IPS-18a (cell line): ENCODE data around the gene MAGEE1.
A peak's percentile ranks its signal among the peaks of the same experiment; 100 is the strongest.

Source experiments
- H3K27ac ChIP-seq: one replicate; pipeline ENCODE4 v1.5.1; 2013; ENCODE audit warnings: low read length
- H3K27me3 ChIP-seq: one replicate; pipeline ENCODE4 v1.6.1; 2013; ENCODE audit warnings: mild to moderate bottlenecking, low read length; ENCODE audit not compliant: control insufficient read depth, insufficient read depth
- H3K36me3 ChIP-seq: one replicate; pipeline ENCODE4 v1.6.1; 2013; ENCODE audit warnings: low read depth, low read length; ENCODE audit not compliant: control insufficient read depth
- H3K4me1 ChIP-seq: one replicate; pipeline ENCODE4 v1.6.1; 2013; ENCODE audit warnings: low read depth, low read length; ENCODE audit not compliant: control insufficient read depth
- H3K4me3 ChIP-seq: one replicate; pipeline ENCODE4 v1.5.1; 2013; ENCODE audit warnings: low read length
- H3K9ac ChIP-seq: one replicate; pipeline ENCODE4 v1.6.1; 2013; ENCODE audit warnings: mild to moderate bottlenecking, low read length, moderate library complexity
- H3K9me3 ChIP-seq: one replicate; pipeline ENCODE4 v1.6.1; 2013; ENCODE audit warnings: low read depth, low read length; ENCODE audit not compliant: control insufficient read depth

Gene MAGEE1, protein sequence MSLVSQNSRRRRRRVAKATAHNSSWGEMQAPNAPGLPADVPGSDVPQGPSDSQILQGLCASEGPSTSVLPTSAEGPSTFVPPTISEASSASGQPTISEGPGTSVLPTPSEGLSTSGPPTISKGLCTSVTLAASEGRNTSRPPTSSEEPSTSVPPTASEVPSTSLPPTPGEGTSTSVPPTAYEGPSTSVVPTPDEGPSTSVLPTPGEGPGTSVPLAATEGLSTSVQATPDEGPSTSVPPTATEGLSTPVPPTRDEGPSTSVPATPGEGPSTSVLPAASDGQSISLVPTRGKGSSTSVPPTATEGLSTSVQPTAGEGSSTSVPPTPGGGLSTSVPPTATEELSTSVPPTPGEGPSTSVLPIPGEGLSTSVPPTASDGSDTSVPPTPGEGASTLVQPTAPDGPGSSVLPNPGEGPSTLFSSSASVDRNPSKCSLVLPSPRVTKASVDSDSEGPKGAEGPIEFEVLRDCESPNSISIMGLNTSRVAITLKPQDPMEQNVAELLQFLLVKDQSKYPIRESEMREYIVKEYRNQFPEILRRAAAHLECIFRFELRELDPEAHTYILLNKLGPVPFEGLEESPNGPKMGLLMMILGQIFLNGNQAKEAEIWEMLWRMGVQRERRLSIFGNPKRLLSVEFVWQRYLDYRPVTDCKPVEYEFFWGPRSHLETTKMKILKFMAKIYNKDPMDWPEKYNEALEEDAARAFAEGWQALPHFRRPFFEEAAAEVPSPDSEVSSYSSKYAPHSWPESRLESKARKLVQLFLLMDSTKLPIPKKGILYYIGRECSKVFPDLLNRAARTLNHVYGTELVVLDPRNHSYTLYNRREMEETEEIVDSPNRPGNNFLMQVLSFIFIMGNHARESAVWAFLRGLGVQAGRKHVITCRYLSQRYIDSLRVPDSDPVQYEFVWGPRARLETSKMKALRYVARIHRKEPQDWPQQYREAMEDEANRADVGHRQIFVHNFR

DNA sequence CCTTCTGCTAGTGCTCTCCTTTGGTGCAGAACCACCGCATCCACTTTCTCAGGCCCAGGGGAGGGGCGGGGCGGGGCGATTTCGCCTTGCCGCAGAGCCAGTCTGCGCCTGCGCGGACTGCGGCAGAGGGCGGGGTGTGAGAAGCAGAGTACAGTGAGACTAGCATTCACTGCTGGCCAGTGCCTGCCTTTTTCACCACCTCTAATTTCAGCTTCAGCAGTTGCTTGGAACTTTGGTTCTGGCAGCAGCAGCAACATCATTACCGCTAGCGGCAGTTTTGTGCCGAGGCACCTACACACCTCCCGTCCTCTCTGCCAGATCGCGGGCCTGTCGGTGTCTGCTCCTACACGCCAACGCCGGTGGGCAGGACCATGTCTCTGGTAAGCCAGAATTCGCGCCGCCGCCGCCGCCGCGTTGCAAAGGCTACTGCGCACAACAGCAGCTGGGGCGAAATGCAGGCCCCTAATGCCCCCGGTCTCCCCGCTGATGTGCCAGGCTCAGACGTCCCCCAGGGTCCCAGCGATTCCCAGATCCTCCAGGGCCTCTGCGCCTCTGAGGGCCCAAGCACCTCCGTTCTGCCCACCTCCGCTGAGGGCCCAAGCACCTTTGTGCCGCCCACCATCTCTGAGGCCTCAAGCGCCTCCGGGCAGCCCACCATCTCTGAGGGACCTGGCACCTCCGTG, at the start of gene MAGEE1:
TSS of gene MAGEE1 (plus strand) at position 151 of the 683 bp plus-strand sequence. CDS start at position 372, 221 bp downstream.
- Histone ChIP-seq H3K4me3 (peak within 1 kb of the TSS; percentile 70), H3K9ac (peak within 1 kb of the TSS; percentile 28), H3K4me1 (no peaks in the 10 kb centered on the region), H3K27ac (no peak within 1 kb of the TSS), H3K9me3 (peaks cover 15% of the 10 kb centered on the region), H3K36me3 (no peaks in the 10 kb centered on the region), H3K27me3 (no peaks in the 10 kb centered on the region)

DNA sequence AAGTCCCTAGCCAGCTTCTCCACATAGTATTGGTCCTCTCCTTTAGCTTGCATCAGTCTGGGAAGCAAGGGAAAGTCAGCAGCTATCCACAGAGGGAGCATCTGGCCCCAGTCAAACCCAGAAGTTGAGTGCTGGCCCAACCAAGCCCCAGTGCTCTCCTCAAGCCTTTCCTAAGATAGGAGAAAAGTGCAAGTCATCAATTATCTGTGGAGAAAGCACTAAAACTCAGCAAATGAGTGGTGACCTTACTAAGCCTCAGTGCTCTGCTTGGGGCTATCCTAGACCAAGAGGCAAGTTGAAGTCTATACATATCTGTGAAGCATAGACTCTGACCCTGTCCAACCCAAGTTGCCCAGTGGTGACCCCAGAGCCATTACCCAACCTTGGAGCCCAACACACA, 28.5 kb upstream of the MAGEE1 start:
- Histone ChIP-seq H3K27me3 (no peaks in the 10 kb centered on the region), H3K36me3 (no peaks in the 10 kb centered on the region), H3K9me3 (peaks cover 16% of the 10 kb centered on the region), H3K27ac (no peak overlapping the region), H3K4me3 (no peak overlapping the region), H3K9ac (no peak overlapping the region), H3K4me1 (no peaks in the 10 kb centered on the region)

DNA sequence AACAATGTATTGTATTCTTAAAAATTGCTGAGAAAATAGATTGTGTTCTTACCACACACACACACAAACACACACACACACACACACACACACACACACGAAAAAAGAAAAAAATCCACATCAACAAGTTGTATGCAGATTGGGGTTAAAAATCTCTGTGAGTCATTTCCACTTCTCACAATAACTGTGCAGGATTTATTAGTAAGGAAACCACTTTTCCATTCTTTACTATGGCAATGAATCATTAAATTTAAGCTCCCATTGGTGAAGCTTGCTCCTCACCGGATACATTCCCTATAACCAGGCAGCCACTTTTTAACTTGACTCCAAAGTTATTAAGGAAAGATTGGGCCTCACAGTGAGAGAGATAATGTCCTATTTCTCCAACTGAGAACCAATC, 19.7 kb upstream of the MAGEE1 start:
- Histone ChIP-seq H3K4me3 (no peak overlapping the region), H3K27me3 (no peaks in the 10 kb centered on the region), H3K36me3 (no peaks in the 10 kb centered on the region), H3K4me1 (no peaks in the 10 kb centered on the region), H3K9ac (no peak overlapping the region), H3K27ac (no peak overlapping the region), H3K9me3 (peaks cover 13% of the 10 kb centered on the region)

DNA sequence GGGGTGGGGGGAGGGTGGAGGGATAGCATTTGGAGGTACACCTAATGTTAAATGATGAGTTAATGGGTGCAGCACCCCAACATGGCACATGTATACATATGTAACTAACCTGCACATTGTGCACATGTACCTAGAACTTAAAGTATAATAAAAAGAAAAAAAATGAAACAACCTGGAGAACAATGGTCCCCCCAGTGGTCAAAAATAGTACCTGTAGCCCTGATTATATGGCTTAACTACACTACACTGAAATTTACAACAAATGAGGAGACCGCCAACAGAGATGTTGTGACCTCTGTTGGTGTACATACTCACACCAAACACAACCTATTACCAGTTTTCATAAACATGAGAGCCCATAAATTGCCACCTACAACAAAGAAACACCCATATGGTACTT, 7.3 kb upstream of the MAGEE1 start:
- H3K4me1 ChIP-seq, result no peaks in the 10 kb centered on the region
- no peak overlapping the region for H3K9ac ChIP-seq
- H3K27me3 ChIP-seq, result no peaks in the 10 kb centered on the region
- no peak overlapping the region for H3K4me3 ChIP-seq
- H3K9me3 ChIP-seq, result peaks cover 17% of the 10 kb centered on the region
- no peaks in the 10 kb centered on the region for H3K36me3 ChIP-seq
- H3K27ac ChIP-seq, result no peak overlapping the region

DNA sequence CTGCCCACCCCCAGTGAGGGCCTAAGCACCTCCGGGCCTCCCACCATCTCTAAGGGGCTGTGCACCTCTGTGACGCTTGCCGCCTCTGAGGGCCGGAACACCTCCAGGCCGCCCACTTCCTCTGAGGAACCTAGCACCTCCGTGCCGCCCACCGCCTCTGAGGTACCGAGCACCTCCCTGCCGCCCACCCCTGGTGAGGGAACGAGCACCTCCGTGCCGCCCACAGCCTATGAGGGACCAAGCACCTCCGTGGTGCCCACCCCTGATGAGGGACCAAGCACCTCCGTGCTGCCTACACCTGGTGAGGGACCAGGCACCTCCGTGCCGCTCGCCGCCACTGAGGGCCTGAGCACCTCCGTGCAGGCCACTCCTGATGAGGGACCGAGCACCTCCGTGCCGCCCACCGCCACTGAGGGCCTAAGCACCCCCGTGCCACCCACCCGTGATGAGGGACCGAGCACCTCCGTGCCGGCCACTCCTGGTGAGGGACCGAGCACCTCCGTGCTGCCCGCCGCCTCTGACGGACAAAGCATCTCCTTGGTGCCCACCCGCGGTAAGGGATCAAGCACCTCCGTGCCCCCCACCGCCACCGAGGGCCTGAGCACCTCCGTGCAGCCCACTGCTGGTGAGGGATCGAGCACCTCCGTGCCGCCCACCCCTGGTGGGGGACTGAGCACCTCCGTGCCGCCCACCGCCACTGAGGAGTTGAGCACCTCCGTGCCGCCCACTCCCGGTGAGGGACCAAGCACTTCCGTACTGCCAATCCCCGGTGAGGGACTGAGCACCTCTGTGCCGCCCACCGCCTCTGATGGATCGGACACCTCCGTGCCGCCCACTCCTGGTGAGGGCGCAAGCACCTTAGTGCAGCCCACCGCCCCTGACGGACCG, 977 bp downstream of the MAGEE1 start:
- peaks cover 9% of the 10 kb centered on the region for H3K9me3 ChIP-seq
- H3K4me1 ChIP-seq, result no peaks in the 10 kb centered on the region
- H3K9ac ChIP-seq, result peak overlapping the region; percentile 28
- H3K27ac ChIP-seq, result no peak overlapping the region
- H3K27me3 ChIP-seq, result no peaks in the 10 kb centered on the region
- H3K36me3 ChIP-seq, result no peaks in the 10 kb centered on the region
- H3K4me3 ChIP-seq, result peak overlapping the region; percentile 70

DNA sequence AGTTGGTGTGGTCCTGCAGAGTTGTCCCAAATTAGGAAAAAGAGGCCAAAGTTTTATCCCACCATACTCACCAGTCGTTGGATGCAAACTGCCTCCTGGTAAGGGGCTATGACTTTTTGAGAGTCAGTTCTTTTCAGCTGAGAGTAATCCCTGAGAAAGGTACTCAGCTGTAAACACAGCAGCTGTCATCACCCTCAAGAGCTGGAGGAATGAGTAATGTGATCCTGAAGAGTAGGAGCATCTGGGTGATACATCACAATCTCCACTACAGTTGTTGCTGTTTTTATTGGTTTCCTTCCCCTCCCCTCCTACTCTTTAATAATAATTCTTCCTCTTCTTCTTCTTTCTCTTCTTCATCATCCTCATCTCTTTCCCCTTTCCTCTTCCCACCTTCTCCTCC, 5.7 kb downstream of the MAGEE1 start:
- Histone ChIP-seq H3K4me3 (no peak overlapping the region), H3K9ac (no peak overlapping the region), H3K27ac (no peak overlapping the region), H3K4me1 (peaks cover 4% of the 10 kb centered on the region), H3K27me3 (no peaks in the 10 kb centered on the region), H3K9me3 (peaks cover 11% of the 10 kb centered on the region), H3K36me3 (no peaks in the 10 kb centered on the region)

DNA sequence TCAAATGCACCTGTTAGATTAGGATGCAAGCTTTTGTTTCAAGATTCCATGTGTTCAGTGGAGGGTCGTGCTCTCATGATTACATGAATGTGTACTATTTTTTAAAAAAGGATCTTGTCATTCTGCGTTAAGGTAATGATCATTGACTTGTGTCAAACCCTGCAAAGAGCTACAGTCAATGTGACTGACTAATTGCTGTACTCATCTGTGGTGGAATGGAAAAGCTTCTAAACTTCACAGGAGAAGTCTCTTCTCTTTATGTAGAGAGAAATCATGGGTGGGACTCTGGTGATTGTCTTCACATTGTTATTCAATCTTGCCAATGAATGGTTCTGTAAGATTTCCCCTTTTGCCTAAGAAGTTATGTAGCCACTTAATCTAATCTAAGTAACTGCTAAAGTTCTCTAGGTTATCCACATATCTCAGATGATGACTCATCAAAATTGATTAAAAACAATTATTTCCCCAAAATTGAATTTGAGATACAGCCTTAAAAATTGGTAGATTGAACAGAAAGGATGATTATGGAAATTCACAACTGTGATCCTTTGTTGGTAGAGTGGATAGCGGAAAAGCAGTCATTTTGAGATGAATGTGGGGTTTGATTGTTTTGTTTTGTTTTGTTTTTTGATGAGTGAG, 6.7 kb downstream of the MAGEE1 start:
- Histone ChIP-seq H3K4me1 (peaks cover 4% of the 10 kb centered on the region), H3K9ac (no peak overlapping the region), H3K4me3 (no peak overlapping the region), H3K27ac (no peak overlapping the region), H3K9me3 (peaks cover 11% of the 10 kb centered on the region), H3K36me3 (no peaks in the 10 kb centered on the region), H3K27me3 (no peaks in the 10 kb centered on the region)

DNA sequence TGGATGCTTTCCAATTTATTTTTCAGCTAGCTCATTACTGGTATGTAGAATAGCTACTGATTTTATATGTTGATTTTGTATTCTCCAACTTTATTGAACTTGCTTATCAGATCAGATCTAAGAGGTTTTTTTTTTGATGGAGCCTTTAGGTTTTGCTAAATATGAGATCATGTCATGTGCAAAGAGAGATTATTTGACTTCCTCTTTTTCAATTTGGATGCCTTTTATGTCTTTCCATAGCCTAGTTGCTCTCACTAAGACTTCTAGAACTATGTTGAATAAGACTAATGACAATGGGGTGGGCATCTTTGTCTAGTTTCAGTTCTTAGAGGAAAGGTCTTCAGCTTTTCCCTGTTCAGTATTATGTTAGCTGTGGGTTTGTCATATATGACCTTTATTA, 11.7 kb downstream of the MAGEE1 start:
- Histone ChIP-seq H3K4me1 (no peaks in the 10 kb centered on the region), H3K27me3 (no peaks in the 10 kb centered on the region), H3K27ac (no peak overlapping the region), H3K9ac (no peak overlapping the region), H3K36me3 (no peaks in the 10 kb centered on the region), H3K9me3 (peaks cover 20% of the 10 kb centered on the region), H3K4me3 (no peak overlapping the region)

DNA sequence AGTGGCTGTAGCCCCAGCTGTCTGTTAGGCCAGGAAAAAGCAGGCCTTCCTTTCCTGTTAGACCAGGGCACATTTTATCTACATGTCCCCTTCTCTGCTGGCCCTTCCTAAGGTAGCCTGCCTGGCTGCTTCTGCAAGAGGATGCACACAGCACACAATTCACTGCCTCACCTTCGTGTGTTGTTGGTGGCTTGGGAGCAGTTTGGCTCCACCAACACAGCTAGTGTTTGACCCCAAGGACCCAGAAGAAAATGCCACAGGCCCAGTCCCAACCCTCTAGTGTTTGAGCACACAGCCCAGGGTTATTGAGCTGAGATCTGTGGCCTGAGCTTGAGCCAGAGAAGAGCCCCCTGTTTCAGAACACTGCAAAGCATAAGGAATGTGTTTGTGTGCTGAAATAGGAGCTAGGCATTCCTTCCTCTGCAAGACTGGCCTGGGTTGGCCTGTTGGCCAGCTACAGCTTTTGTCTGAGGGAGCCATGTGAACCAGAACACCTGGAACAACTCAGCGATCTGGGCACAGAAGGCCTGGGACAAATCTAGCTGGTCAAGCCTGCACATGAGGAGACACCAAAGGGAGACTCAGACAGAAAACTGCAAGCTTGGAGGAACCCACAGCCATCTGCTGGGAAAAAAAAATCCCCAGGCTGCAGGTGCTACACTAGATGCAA, 26.4 kb downstream of the MAGEE1 start:
- H3K4me3 ChIP-seq, result peak overlapping the region; percentile 22
- no peaks in the 10 kb centered on the region for H3K36me3 ChIP-seq
- no peaks in the 10 kb centered on the region for H3K27me3 ChIP-seq
- H3K27ac ChIP-seq, result no peak overlapping the region
- peaks cover 28% of the 10 kb centered on the region for H3K9me3 ChIP-seq
- H3K9ac ChIP-seq, result no peak overlapping the region
- peaks cover 15% of the 10 kb centered on the region for H3K4me1 ChIP-seq

DNA sequence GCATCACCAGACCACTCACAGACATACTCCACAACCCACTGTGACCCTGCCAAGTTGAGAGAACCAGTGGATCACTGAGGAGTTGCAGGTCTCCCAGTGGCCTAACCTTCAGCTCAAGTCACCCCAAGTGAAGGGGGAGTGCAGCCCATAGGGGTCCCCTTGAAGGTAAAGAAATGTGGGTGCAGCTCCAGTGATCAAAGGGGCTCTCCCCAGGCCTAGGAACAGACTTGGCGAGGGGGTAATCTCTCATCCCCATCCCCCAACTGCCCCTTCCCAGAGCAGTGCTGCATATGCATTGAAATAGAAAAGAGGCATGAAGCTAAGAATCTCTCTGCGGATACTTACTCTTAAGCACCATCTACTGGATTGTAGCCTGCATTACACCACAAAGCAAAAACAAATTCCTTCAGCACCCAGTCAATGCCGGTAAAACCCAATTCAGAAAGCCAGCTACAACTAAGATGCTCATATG, 27.0 kb downstream of the MAGEE1 start:
- H3K4me1 ChIP-seq, result peaks cover 15% of the 10 kb centered on the region
- peaks cover 31% of the 10 kb centered on the region for H3K9me3 ChIP-seq
- no peaks in the 10 kb centered on the region for H3K36me3 ChIP-seq
- peak overlapping the region; percentile 22 for H3K4me3 ChIP-seq
- H3K9ac ChIP-seq, result no peak overlapping the region
- H3K27ac ChIP-seq, result no peak overlapping the region
- no peaks in the 10 kb centered on the region for H3K27me3 ChIP-seq
